DOHH2 (cell line): ENCODE results near the gene VTN.

Experiments
- CTCF ChIP-seq: fragments of 200-600 bp; sonication (generic); IDR thresholded peaks from one replicate; pipeline ENCODE4 v1.5.1; 2014; ENCODE audit warnings: antibody characterized with exemption, mild to moderate bottlenecking, low read depth, low read length; ENCODE audit not compliant: poor library complexity, severe bottlenecking
- EZH2phosphoT487 ChIP-seq: fragments of 200-600 bp; sonication (generic); IDR thresholded peaks from 2 replicates; pipeline ENCODE4 v1.6.1; 2017; ENCODE audit warnings: borderline replicate concordance, mild to moderate bottlenecking, antibody characterized with exemption, low read length, moderate library complexity, mixed read lengths

GRCh38 chr17:28331891-28332420 lies 38.2 kb downstream of the VTN start:
- TF ChIP-seq EZH2phosphoT487 (no peak), CTCF (no peak)
